Sciatic nerve (tissue), 2 donors: Measurements from ENCODE around the gene SIDT2. TPM values are rescaled to one million over a fixed set of nuclear protein-coding genes. Genes with fewer than 3 reads are reported as not detected.
"Not testable (repeated sequence)": the region's sequence is repeated elsewhere in the genome, so short reads cannot be mapped to it uniquely, and the experiment has no call there.

Source experiments
- ATAC-seq: fragments of 200-7000 bp; cut with Tn5 transposase; one replicate; pipeline ENCODE4 v1.9.1; 2020; ENCODE audit warnings: mild to moderate bottlenecking, moderate library complexity
- DNase-seq: peaks from one replicate; pipeline ENCODE4 v3.0.0-alpha.2; 2020; ENCODE audit warnings: low spot score
- intact Hi-C: fragments of 100-400 bp; cut with DNase I; formaldehyde crosslinking; loops from one replicate; pipeline ENCODE4 v1.14.2; 2022
- total RNA-seq: library from RNA; stranded (reverse); fragmentation: NEBNext Ultra II Directional; extraction: Animal tissue kit (Norgen Biotek cat#: 25700); gene quantifications from one replicate; pipeline ENCODE4 v1.2.1, GENCODE V29; 2021
- donor health status: DM: no; HTN: no; CAD: no.
- donor health status: DM: no; HTN: no; CAD: no.

Gene SIDT2
- total RNA-seq, 1 donor from 2014 or later: 94.4 TPM

DNA sequence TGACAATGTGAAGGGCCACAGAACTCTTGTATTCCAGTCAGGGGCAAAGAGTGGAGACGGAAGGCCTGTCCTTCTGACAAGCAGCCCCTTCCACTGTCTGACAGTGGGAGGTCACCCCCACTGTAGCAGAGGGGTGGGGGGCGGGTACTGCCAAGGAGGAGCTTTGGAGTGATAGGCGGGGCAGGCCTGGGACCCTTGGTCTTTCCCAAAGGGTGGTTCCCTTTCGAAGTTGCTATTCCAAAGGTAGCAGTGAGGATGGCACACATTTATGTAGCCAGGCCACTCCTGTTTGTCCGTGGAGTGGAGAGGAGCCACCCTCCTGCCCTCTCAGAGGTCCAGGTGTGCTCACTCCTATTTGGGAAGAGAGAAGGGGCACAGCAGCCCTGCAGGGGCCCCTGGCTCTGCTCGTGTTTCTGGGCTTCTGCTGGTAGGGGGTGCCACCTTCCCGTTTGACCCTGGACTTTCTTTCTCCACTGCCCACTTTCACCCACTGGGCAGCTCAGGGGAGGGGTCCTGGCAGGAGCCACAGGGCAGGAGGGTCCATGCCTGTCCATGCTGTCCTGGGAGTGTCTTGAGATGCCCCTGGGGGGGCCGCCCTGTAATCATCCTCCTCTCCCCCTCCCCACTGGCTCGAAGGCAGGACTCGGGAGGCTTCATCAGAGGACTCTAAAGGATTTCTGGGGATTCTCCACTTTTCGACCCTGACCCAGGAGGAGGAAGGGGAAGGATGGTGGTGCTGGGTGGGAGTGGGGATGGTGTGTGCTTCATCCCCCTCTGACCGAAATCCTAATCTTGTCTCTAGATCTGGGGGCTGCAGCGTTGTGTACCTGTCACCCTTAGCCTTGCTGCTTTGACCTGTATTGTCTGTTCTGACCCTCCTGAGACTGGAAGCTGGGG, 21.6 kb downstream of the SIDT2 start:
- DNase-seq (no peak), ATAC-seq (peak; percentile 1)
- intact Hi-C loops: no loop called here

GRCh38 chr11:117200813-117201657, 22.5 kb downstream of the SIDT2 start:
- ATAC-seq: no peak
- intact Hi-C loops: no loop called here
- no peak for DNase-seq

- no peak for ATAC-seq
- DNase-seq: no peak
- intact Hi-C loops: no loop called here
Observed at GRCh38 chr11:117201658-117202305, 23.2 kb downstream of the SIDT2 start.

DNA sequence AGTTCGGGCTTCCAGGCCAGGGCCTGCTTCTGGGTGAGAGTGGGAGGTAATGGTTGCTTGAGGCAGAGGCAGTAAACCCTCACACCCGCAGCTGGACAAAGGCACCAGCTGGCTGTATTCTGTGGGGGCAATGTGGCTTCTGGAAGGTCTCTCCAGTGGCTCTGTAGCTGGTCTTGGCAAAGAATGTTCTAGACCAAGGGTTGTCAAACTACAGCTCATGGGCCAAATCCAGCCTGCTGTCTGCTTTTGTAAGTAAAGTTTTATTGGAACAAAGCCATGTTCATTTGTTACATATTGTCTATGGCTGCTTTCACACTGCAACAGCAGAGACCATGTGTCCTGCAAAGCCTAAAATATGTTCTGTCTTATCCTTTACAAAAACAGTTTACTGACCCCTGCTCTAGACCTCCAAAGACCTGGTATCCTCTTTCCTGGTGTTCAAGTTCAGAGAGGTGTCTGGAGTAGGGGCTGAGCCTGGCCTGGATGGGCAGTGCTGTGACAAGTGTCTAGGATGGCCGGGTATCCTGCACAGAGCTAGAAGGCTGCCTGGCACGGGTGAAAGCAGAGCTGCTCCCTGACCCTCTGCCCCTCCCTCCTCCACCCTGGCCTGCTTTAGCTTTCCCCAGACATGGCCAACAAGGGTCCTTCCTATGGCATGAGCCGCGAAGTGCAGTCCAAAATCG, 24.0 kb downstream of the SIDT2 start:
- no peak for DNase-seq
- intact Hi-C loops: no loop called here
- no peak for ATAC-seq

- intact Hi-C loops: no loop called here
- DNase-seq (no peak), ATAC-seq (no peak)
Observed at GRCh38 chr11:117203069-117203407, 24.5 kb downstream of the SIDT2 start.

DNA sequence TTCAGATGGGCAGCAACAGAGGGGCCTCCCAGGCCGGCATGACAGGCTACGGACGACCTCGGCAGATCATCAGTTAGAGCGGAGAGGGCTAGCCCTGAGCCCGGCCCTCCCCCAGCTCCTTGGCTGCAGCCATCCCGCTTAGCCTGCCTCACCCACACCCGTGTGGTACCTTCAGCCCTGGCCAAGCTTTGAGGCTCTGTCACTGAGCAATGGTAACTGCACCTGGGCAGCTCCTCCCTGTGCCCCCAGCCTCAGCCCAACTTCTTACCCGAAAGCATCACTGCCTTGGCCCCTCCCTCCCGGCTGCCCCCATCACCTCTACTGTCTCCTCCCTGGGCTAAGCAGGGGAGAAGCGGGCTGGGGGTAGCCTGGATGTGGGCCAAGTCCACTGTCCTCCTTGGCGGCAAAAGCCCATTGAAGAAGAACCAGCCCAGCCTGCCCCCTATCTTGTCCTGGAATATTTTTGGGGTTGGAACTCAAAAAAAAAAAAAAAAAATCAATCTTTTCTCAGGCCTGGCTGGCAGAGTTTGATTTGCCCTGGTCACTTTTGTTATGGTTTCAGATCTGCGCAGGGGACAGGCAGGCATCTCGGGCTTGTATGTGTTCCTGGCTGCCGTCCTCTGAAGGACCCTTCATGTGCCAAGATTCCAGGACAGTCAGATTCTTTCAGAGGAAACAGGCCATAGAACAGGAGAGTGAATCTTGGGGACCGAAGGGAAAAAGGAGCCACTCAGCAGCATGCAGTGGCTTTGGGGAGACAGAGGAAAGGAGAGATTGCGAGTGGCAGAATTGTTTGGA, 25.9 kb downstream of the SIDT2 start:
- intact Hi-C loops: no loop called here
- no peak for DNase-seq

DNA sequence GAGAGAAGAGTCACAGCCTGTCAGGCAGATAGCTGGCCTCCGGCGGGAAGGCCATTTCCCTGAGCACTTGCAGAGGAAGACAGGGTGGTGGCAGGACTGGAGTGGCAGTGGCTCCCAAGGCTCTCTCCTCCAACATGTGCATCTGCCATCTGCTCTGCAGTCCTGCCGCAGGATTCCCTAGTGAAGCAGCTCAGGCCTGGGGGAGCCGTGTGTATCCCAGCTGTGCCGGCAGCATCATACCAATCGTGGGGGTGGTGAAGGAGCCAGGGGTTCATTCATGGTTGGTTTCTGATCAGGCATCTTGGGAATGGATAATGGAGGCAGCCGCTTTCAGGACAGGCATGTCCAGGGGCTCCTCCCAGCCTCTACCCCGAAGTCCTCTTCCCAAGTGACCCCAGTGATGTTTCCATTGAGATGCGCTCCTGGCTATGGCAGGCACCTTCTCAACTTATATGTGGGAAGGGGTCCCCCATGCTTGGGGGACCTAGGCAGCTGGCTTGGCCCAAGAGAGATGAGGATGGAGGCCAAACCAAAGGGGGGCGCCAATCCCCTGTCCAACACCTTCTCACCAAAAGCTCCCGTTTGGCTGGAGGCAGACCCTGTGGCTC, 26.8 kb downstream of the SIDT2 start:
- ATAC-seq (peak; percentile 1), DNase-seq (no peak)
- intact Hi-C loops: no loop called here

More for the DNA sequence above, 25.9 kb downstream of the SIDT2 start:
- no peak for ATAC-seq

- DNase-seq, intact Hi-C loops: not testable (repeated sequence)
- peak; percentile 3 for ATAC-seq
Observed at GRCh38 chr11:117206111-117206510, 27.6 kb downstream of the SIDT2 start.

DNA sequence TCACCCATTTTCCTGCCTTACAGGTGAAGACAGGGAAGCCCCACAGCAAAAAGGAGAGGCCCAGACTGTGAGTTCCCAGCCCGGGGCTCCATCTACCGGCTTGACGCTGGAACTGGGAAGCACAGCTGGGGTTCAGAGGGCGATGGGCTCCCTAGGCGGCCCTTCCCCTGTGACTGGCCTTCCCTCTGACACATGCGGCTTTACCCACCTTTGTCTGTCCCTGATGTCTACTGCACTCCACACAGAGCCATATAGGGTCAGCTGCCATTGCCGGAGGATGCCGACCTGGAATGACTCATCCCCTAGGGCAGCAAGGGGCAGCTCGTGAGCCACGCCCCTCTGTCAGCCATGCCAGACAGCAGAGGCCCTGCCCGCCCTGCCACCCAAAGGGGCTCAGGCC, 28.3 kb downstream of the SIDT2 start:
- DNase-seq, intact Hi-C loops: not testable (repeated sequence)
- ATAC-seq: peak; percentile 4

DNA sequence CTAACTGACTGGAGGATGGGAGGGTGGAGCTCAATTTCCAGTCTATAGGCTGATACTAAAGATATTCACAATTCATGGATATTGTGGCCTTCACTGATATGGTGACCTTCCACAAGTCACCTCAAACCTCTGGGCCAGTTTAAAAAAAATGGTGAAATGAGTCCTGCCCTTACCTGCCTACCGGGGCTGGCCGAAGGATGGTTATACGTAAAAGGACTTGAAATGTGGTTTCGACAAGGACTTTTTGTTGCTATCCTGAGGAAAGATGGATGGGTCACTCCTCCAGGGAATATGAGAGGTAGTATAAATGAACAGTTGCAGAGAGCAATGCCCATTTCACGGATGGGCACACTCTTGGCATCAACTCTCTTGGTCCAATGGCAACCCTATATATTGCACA, 28.9 kb downstream of the SIDT2 start:
- ATAC-seq, intact Hi-C loops, DNase-seq: not testable (repeated sequence)

- ATAC-seq, DNase-seq, intact Hi-C loops: not testable (repeated sequence)
Observed at GRCh38 chr11:117208710-117209109, 30.2 kb downstream of the SIDT2 start.

DNA sequence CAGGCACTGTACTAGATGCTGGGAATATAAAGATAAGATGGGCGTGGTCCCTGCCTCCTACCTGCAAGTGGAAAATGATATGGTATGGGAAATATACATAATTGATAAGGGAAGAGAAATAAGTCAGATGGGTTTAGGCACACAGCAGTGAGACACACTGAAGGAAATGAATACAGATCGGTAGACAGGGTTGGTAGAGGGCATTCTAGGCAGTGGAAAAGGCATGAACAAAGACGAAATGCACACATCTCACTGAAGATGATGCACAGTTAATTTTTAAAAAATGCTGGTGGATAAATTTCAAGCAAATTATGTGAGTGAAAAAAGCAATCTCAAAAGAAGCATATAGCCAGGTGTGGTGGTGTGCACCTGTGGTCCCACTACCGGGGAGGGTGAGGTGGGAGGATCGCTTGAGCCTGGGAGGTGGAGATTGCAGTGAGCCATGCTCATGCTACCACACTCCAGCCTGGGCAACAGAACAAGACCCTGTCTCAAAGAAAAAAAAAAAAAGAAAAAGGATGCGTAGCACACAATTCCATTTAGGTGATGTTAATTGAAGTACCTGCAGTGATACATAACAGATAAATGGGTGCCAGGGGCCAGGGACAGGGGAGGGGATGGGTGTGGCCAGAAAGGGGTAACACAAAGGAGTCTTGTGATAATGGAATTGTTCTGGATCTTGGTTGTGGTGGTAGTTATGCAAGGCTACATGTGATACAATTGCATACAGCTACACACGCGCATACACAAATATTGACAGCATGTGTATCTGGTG, 31.0 kb downstream of the SIDT2 start:
- ATAC-seq, intact Hi-C loops: not testable (repeated sequence)

GRCh38 chr11:117210620-117211019, 32.1 kb downstream of the SIDT2 start:
- intact Hi-C loops: no loop called here
- ATAC-seq: no peak
- no peak for DNase-seq

More for the DNA sequence above, 31.0 kb downstream of the SIDT2 start:
- not testable (repeated sequence) for DNase-seq

DNA sequence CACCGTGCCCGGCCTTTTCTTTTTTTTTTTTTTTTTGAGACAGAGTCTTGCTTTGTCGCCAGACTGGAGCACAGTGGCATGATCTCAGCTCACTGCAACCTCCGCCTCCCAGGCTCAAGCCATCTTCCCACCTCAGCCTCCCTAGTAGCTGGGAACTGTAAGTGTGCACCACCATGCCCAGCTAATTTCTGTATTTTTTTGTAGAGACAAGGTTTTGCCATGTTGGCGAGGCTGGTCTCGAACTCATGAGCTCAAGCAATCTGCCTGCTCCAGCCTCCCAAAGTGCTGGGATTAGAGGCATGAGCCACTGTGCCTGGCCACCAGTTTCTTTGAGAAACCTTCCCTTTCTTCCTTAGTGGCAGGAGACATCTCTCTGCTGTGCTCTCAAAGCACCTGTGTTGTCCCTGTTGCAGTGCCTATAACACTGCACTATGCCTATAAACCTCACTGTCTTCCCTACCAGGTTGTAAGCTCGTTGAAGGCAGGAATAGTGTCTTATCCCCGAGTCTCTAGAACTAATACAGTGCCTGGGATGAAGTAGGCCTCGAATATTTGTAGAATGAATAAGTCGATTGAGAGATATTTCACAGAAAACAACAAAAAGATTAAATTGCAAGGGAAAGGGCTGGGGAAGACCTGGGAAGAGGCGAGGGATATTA, 34.3 kb downstream of the SIDT2 start:
- ATAC-seq: no peak
- DNase-seq: no peak
- intact Hi-C loops: no loop called here

- ATAC-seq (no peak), DNase-seq (no peak)
- intact Hi-C loops: no loop called here
Observed at GRCh38 chr11:117214404-117215110, 36.0 kb downstream of the SIDT2 start.
